ENCODE measurements around the gene CDC37L1. TPM values are rescaled to one million over a fixed set of nuclear protein-coding genes. Genes with fewer than 3 reads are reported as not detected.
"Not testable (repeated sequence)": the region's sequence is repeated elsewhere in the genome, so short reads cannot be mapped to it uniquely, and the experiment has no call there.

Gene CDC37L1
- total and polyA plus RNA-seq, 7 experiments from 2014 or later: 13.4 to 28.0 (median 21.9) TPM

DNA sequence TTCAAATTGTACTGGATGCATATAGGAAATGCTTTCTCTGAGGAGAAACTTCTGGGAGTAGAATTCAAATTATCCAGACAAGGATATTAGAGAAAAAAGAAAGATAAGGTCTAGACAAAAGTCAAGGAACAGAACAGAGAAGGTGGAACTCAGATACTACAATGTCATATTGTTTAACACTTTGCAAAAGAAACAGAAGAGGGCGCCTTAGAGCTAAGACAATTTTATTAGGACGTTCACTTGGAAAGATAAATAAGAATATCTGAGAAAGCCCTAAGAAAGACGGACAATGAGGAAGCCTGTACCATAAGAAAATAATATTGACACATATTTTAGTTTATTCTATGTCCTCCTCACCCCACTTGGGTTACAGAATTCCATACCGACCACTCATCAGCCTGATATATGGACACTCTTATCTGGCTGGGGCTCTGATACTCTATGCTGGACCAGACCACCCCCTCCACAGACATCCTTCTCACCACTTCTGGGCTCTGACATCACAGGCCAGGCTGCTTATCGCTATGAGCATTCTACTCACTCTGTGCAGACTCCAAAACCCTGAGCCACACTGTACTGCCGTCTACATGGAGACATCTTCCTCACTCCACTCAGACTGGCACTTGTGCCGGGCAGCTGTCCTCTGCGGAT is 70.8 kb downstream of the CDC37L1 start:
- peak in 5 of 9 donors; percentile 28 to 40 (median 33) for DNase-seq
- Mint-ChIP-seq H3K27ac (no peak overlapping the region), H3K36me3 (no peaks in the 10 kb centered on the region), H3K9me3 (no peaks in the 10 kb centered on the region), H3K27me3 (peaks cover 0 to 12% (median 0%) of the 10 kb centered on the region in 5 donors), H3K4me3 (no peak overlapping the region), H3K4me1 (peaks cover 0 to 7% (median 4%) of the 10 kb centered on the region in 7 donors)
- intact Hi-C loops (cut with micrococcal nuclease): loop anchor here (1.0 to 10.0 kb wide), 6 partner anchors 9 to 850 kb away; partner anchors contain the start of genes AK3 (in 1 of the 2), CDC37L1 (in 1 of the 2) and PLPP6 (in 1 of the 2)
- no peaks in the 10 kb centered on the region for H3K27me3 ChIP-seq (ENCODE audit: control insufficient read depth in 2 of 2, insufficient read depth in 2 of 2, low read length in 2 of 2)
- no peaks in the 10 kb centered on the region for H3K9me3 ChIP-seq (ENCODE audit: control insufficient read depth in 2 of 3, low read length in 3 of 3)
- no peaks in the 10 kb centered on the region for H3K36me3 ChIP-seq (ENCODE audit: control insufficient read depth in 2 of 3, insufficient read depth in 3 of 3, low read length in 3 of 3)
- no peak overlapping the region for H3K27ac ChIP-seq (ENCODE audit: low read depth, low read length)
- peak; percentile 73 for ATAC-seq
- no peaks in the 10 kb centered on the region for H3K4me1 ChIP-seq (ENCODE audit: control insufficient read depth in 2 of 2, insufficient read depth in 2 of 2, low read length in 2 of 2)
- ChIA-PET POLR2A (interaction anchor here (0.6 kb wide), 1 partner anchor 37 kb away, joined by 3 read pairs; no protein-coding TSS in a partner anchor), CTCF (interaction anchor here (0.5 to 1.9 kb wide), 4 partner anchors 10 to 1917 kb away, joined by 3 to 8 read pairs (median 4); partner anchors contain the start of gene AK3)
- no peak overlapping the region for H3K4me3 ChIP-seq (ENCODE audit: low read length)

DNA sequence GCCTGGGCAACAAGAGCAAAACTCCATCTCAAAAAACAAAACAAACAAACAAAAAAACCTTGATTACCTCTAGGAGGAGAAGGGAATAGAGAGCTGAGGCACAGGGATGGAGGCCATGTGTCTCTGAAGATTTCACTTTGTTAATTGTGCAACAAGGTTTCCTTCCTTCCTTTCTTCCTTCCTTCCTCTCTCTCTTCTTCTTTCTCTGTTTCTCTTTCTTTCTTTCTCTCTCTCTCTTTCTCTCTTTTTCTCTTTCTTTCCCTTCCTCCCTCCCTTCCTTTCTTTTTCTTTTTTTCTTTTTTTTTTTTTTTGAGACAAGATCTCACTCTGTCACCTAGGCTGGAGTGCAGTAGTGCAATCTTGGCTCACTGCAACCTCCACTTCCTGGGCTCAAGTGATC is 75.2 kb downstream of the CDC37L1 start:
- H3K4me1 Mint-ChIP-seq: peaks cover 0 to 11% (median 4%) of the 10 kb centered on the region in 7 donors
- POLR2A ChIA-PET: interaction anchor here (0.6 kb wide), 1 partner anchor 1830 kb away, joined by 5 read pairs; no protein-coding TSS in a partner anchor

DNA sequence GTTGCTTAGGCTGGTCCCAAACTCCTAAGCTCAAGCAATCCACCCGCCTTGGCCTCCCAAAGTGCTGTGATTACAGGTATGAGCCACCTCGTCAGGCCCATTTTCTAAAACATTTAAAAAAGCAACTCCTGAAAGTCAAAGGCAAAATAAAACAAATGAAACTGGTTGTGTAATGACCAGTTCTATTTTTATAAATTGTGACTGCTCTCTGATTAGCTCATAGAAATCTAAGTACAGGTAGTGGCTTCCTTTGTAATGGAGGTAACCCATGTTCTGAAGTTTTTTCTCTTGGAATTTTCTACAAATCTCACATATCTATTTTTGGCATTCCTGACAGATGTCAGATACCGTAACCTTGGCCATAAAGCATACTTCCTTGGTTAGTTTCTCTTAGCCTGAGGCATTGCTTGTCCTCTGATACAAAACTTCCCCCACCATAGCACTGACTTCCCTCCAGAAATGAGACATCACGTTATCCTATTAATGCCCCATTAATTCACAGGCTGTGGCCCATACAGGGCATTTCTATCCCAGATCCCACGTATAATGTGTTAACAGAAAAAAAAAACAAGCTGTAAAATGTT is 75.7 kb downstream of the CDC37L1 start:
- ATAC-seq: no peak
- intact Hi-C loops (cut with micrococcal nuclease): loop anchor here in 1 of 2 donors (10.0 kb wide), 1 partner anchor 510 kb away; no protein-coding TSS in a partner anchor
- no peak overlapping the region for H3K4me3 Mint-ChIP-seq

More for the DNA sequence above, 75.2 kb downstream of the CDC37L1 start:
- H3K36me3 ChIP-seq (ENCODE audit: control insufficient read depth in 2 of 3, insufficient read depth in 3 of 3, low read length in 3 of 3); H3K9me3 ChIP-seq (ENCODE audit: control insufficient read depth in 2 of 3, low read length in 3 of 3); CTCF ChIA-PET; H3K36me3 Mint-ChIP-seq; H3K27me3 ChIP-seq (ENCODE audit: control insufficient read depth in 2 of 2, insufficient read depth in 2 of 2, low read length in 2 of 2); H3K4me3 ChIP-seq (ENCODE audit: low read length); H3K9me3 Mint-ChIP-seq; H3K4me1 ChIP-seq (ENCODE audit: control insufficient read depth in 2 of 2, insufficient read depth in 2 of 2, low read length in 2 of 2); H3K4me3 Mint-ChIP-seq; ATAC-seq; H3K27ac Mint-ChIP-seq; DNase-seq; H3K27ac ChIP-seq (ENCODE audit: low read depth, low read length): not testable (repeated sequence)
- peaks cover 0 to 13% (median 0%) of the 10 kb centered on the region in 5 donors for H3K27me3 Mint-ChIP-seq
- intact Hi-C loops (cut with micrococcal nuclease): loop anchor here in 1 of 2 donors (5.0 to 10.0 kb wide), 2 partner anchors 152 to 510 kb away; no protein-coding TSS in a partner anchor

DNA sequence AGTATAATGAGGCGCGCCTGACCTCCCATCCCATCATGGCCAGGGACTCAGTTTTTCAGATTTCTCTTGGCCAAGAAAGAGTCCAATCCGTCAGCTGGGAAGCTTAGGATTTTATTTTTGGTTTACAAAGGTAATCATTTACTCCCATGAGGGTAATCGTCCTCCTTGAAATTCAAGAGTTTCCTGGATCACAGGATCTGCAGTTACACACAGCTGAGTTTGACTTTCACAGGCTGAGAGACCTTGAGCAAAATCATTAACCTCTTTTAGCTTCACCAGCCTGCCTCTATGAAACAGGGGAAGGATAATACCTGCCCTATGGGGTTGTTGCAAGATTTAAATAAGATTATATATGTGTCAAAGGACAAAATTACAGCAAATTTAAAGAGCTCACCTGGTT is 77.1 kb downstream of the CDC37L1 start:
- peaks cover 0 to 3% of the 10 kb centered on the region in 2 donors for H3K4me1 ChIP-seq (ENCODE audit: control insufficient read depth in 2 of 2, insufficient read depth in 2 of 2, low read length in 2 of 2)
- no peaks in the 10 kb centered on the region for H3K36me3 ChIP-seq (ENCODE audit: control insufficient read depth in 2 of 3, insufficient read depth in 3 of 3, low read length in 3 of 3)
- no peak for DNase-seq
- H3K9me3 Mint-ChIP-seq: no peaks in the 10 kb centered on the region
- H3K27ac Mint-ChIP-seq: no peak overlapping the region
- H3K4me3 Mint-ChIP-seq: no peak overlapping the region
- H3K27me3 Mint-ChIP-seq: peaks cover 0 to 15% (median 3%) of the 10 kb centered on the region in 5 donors
- intact Hi-C loops (cut with micrococcal nuclease): loop anchor here in 1 of 2 donors (10.0 kb wide), 1 partner anchor 508 kb away; no protein-coding TSS in a partner anchor
- H3K9me3 ChIP-seq (ENCODE audit: control insufficient read depth in 2 of 3, low read length in 3 of 3): no peaks in the 10 kb centered on the region
- peaks cover 0 to 8% (median 4%) of the 10 kb centered on the region in 7 donors for H3K4me1 Mint-ChIP-seq
- no peak overlapping the region for H3K27ac ChIP-seq (ENCODE audit: low read depth, low read length)
- CTCF ChIA-PET: interaction anchor here (0.6 to 1.2 kb wide), 4 partner anchors 10 to 628 kb away, joined by 3 to 6 read pairs (median 4); no protein-coding TSS in a partner anchor
- H3K36me3 Mint-ChIP-seq: no peaks in the 10 kb centered on the region
- no peak for ATAC-seq
- POLR2A ChIA-PET: interaction anchor here (0.6 kb wide), 1 partner anchor 855 kb away, joined by 3 read pairs; no protein-coding TSS in a partner anchor
- H3K27me3 ChIP-seq (ENCODE audit: control insufficient read depth in 2 of 2, insufficient read depth in 2 of 2, low read length in 2 of 2): no peaks in the 10 kb centered on the region
- H3K4me3 ChIP-seq (ENCODE audit: low read length): no peak overlapping the region

More for the DNA sequence above, 75.7 kb downstream of the CDC37L1 start:
- H3K9me3 ChIP-seq (ENCODE audit: control insufficient read depth in 2 of 3, low read length in 3 of 3): no peaks in the 10 kb centered on the region
- H3K27ac ChIP-seq (ENCODE audit: low read depth, low read length): no peak overlapping the region
- H3K4me1 ChIP-seq (ENCODE audit: control insufficient read depth in 2 of 2, insufficient read depth in 2 of 2, low read length in 2 of 2): peaks cover 0 to 3% of the 10 kb centered on the region in 2 donors
- Mint-ChIP-seq H3K27ac (no peak overlapping the region), H3K27me3 (peaks cover 0 to 13% (median 0%) of the 10 kb centered on the region in 5 donors), H3K9me3 (no peaks in the 10 kb centered on the region), H3K36me3 (no peaks in the 10 kb centered on the region), H3K4me1 (peaks cover 0 to 8% (median 4%) of the 10 kb centered on the region in 7 donors)
- ChIA-PET CTCF (no interaction called here), POLR2A (interaction anchor here (0.6 kb wide), 1 partner anchor 1830 kb away, joined by 5 read pairs; no protein-coding TSS in a partner anchor)
- H3K36me3 ChIP-seq (ENCODE audit: control insufficient read depth in 2 of 3, insufficient read depth in 3 of 3, low read length in 3 of 3): no peaks in the 10 kb centered on the region
- H3K4me3 ChIP-seq (ENCODE audit: low read length): no peak overlapping the region
- no peak for DNase-seq
- H3K27me3 ChIP-seq (ENCODE audit: control insufficient read depth in 2 of 2, insufficient read depth in 2 of 2, low read length in 2 of 2): no peaks in the 10 kb centered on the region

Other genes with a start within 250 kb of the CDC37L1 start
- under 1 TPM in 1 of 5 experiments, not detected in 4; 0.12 TPM for gene SLC1A1, start 189.1 kb upstream of the CDC37L1 start, total RNA-seq
- not detected for gene SLC1A1, start 189.1 kb upstream of the CDC37L1 start, polyA plus RNA-seq
- 10 to 100 TPM in 3 of 5 experiments, 1 to 10 TPM in 2; 7.4 to 24.1 (median 10.2) TPM for gene PLPP6, start 17.3 kb upstream of the CDC37L1 start, total RNA-seq
- gene PLPP6, start 17.3 kb upstream of the CDC37L1 start, polyA plus RNA-seq: 1 to 10 TPM; 6.0 to 8.1 TPM
- gene SPATA6L, start 13.1 kb upstream of the CDC37L1 start, total RNA-seq: 1 to 10 TPM in 4 of 5 experiments, under 1 TPM in 1; 0.89 to 9.2 (median 5.6) TPM
- under 1 TPM; 0.40 to 0.68 TPM for gene SPATA6L, start 13.1 kb upstream of the CDC37L1 start, polyA plus RNA-seq
- 10 to 100 TPM; 18.0 to 34.8 (median 25.8) TPM for gene AK3, start 61.6 kb downstream of the CDC37L1 start, total RNA-seq
- gene AK3, start 61.6 kb downstream of the CDC37L1 start, polyA plus RNA-seq: 10 to 100 TPM; 27.1 to 33.8 TPM
- 10 to 100 TPM; 21.5 to 39.4 (median 23.4) TPM for gene RCL1, start 113.4 kb downstream of the CDC37L1 start, total RNA-seq
- gene RCL1, start 113.4 kb downstream of the CDC37L1 start, polyA plus RNA-seq: 10 to 100 TPM; 24.2 to 24.7 TPM